Inflammatory macrophage treated with lipopolysaccharide for 1 hour (primary cell): ENCODE data around the gene STIL.
A peak's percentile ranks its signal among the peaks of the same experiment; 100 is the strongest.
"Not testable (repeated sequence)": the region's sequence is repeated elsewhere in the genome, so short reads cannot be mapped to it uniquely, and the experiment has no call there.

Experiments
- DNase-seq, 2 donors: peaks; one replicate each; pipeline ENCODE4 v3.0.0-alpha.2; 2020 to 2022

Gene STIL

DNA sequence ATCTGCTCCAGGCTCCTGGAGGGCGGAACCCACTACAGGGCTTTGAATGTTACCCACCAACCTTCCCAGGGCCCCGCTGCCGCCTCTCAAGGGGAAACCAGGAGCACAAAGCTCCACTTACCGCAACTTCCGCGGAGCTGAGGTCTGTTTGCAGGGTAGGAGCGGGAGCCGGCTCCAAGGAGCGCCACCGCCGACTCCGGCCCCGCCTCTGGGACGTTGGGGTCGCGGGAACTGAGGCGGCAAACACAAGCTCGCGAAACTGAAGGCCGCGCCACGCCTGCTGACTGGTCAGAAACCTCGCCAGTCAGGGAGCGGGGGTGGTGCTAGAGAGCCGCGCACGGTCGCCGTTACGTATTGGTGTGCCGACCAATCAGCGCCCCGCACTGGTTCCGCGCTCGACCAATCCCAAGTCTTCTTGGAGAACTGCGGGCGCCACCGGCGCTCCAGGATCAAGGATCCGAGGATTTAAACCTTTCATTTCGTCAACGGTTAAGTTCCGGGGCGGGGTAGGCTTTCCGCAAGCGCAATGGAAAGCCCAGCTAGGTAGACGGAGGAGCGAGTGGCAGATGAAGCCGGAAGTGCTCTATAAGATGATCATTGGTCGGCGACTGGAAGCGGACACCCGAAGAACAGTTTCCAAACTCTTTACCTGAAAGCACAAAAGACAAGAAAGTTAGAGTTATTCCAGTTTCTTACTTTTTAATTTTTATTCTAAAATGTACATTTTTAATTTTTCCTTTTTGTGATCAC, at the start of gene STIL:
Gene STIL, minus strand, starts transcription at position 233 of the 750 bp plus-strand sequence. CDS start 3,828 bp downstream, outside the sequence.
- peak; percentile 98 to 100 for DNase-seq

DNA sequence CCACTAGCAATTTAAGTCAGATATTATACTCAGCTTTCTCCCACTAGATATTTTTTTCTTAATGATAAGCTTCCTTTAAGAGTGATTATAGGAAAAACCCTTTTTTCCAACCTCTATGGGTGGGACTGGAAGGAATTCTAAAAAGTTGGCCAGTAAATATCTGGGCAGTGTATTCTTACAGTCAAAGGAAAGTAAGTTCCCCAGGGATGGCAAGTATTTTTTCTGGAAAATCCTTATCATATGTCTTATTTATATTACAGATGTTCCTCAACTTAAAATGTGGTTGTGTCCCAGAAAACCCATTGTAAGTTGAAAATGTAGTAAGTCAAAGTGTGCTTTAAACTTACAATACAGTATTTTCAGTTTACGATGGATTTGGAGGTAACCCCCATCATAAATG, 48.9 kb upstream of the STIL start:
- no peak for DNase-seq

DNA sequence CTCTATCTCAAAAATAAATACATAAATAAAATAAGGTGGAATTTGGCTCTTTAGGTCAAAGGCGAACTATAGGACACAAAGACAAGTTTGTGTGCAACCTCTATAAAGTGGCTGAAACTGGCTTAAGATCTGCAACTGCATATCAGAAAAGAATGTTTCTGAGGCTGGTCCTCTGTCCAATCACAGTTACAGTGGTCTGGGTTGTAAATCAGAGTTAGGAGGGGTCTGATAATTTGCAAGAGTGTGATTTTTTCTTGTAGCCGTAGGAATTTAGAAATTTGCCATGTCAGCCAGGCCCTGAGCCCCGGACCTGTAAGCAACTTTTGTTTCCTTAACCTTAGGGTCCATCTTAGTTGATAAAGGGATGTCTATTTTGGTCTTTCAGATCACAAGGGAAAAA, 47.4 kb upstream of the STIL start:
- no peak for DNase-seq

DNA sequence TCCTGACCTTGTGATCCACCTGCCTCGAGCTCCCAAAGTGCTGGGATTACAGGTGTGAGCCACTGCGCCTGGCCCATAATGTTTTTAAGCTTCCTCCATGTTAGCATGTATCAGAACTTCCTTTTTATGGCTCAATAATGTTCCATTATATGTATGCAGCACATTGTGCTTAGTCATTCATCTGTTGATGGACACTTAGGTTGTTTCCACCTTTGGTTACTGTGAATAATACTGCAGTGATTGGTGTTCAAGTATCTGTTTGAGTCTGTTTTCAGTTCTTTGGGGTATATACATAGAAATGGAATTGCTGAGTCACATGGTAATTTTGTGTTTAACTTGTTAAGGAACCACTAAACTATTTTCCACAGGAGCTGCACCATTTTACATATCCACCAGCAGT, 37.4 kb upstream of the STIL start:
- no peak for DNase-seq

DNA sequence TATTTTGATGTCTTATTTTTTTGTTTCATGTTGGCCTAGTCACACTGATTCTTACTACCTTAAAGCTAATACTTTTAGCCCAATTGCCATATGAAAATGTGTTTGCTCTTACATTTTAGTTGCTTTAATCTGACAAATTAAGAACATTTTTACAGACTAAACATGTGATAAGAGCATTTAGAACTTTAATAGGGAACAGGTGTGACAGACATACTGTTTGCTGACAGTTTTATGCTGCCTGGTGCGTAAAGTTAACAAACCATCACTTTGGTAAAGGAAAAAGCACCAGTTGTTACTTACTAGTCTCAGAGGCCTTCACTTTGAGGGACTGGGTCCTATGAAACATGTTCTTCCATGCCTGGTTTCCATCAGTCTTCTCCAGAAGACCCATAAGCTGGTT, 34.3 kb upstream of the STIL start:
- DNase-seq: no peak

DNA sequence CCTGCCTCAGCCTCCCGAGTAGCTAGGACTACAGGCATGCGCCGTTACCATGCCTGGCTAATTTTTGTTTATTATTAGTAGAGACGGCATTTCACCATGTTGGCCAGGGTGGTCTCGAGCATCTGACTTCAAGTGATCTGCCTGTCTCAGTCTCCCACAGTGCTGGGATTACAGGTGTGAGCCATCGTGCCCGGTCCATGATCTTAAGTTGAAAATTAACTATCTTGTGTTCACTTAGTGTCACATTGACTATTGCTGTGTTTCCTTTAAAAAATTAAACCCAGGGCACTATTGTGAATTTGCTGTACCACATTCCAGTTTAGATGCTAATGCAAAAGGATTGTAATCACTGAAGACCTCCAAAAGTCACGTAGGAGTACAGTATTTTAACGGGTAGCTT, 33.8 kb upstream of the STIL start:
- DNase-seq: no peak

DNA sequence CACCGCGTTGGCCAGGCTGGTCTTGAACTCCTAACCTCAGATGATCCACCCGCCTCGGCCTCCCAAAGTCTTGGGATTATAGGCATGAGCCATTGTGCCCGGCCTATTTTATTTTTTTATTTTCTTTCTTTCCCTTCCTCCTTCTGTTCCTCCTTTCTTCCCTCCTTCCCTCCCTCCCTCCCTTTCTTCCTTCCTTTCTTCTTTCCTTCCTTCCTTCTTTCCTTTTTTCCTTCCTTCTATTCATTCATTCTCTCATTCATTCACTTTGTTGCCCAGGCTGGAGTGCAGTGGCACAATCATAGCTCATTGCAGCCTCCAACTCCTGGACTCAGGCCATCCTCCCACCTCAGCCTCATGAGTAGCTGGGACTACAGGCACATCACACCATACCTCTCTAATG, 33.0 kb upstream of the STIL start:
- not testable (repeated sequence) for DNase-seq

DNA sequence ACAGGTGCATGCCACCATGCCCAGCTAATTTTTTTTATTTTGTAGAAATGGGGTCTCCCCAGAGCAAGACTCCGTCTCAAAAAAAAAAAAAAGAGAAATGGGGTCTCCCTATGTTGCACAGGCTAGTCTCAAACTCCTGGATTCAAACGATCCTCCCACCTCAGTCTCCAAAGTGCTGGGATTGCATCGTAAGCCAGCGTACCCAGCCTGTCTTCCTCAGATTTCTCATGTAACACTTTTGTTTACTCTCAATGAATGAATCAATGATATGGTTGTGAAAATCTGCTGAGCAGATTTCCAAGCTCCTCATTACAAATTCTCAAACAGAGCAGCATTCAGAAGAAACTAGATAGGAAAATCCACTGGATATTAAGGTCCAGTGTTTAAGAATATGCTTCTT, 26.3 kb upstream of the STIL start:
- DNase-seq: no peak

DNA sequence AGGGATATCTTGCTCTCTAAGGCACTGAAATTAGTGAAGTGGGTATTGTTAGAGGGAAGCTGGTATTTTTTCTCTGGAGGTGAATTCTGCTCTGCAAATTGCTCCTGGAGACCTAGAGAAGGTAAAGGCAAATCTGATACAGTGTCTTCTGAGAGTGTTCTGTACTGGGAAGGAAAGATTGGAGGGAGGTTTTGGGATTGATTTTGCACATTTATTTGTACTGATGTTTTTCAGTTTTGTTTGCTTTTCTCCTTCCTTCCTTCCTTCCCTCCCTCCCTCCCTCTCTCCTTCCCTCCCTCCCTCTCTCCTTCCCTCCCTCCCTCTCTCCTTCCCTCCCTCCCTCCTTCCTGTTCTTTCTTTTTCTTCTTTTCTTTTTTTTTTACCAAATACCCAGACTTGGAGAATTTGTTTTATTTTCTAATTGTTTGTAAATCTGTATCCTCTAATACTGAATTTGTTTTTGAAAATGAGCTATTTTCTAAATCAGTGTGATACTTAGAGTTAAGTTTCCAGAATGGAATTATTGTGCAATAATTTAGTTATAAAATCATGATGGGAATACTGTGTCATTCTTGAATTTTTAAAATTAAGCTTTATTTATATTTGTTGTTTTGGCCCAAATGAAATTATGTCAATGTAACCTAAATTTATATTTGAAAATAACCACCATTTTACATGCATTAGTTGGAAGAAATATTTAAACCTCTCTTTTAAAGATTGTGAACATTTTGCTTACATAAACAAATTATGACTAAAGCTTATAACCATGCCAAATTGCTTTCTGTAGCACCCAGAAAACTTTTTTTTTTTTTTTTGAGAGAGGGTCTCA, 24.5 kb upstream of the STIL start:
- no peak for DNase-seq

DNA sequence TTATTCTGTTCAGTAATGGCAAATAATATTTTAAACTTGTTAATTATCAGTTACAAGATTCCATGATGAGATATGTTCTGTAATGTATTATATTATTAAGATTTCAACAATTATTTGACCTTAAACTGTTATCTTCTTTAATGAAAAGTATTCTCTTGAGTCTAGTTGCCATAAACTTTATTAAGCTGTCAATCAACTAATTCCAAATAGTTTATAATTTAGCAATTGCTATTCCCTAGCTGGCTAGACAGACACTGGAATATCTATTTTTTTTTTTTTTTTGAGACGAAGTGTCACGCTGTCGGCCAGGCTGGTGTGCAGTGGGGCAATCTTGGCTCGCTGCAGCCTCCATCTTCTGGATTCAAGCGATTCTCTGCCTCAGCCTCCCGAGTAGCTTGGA, 23.4 kb upstream of the STIL start:
- no peak for DNase-seq

DNA sequence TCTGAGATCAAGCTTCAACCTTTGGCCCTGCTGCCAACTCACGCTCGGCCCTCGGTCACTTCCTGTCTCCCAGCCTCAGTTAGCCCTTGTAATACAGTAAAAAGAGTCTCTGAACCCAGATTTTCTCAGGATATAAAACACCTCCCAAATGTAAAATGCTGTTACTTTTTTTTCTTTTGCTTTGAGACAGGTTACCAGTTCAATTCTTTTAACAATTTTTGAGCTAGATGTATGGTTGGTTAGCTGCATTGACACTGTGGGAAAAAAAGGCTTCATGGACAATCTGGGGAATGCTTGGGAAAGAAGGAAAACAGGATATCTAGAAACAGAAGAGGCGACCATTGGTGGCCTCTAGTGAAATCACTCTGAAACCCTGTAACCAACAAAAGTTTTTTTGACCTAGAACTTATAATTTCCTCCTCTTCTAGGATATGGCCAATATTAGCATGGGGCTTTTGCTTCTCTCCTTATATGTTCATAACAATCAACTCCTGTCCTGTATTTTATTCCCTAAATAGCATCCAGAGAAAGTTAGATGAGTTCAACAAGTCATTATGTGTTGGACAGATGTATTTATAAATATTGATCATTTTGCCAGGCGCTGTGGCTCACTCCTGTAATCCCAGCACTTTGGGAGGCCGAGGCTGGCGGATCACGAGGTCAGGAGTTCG, 21.0 kb upstream of the STIL start:
- DNase-seq: no peak

DNA sequence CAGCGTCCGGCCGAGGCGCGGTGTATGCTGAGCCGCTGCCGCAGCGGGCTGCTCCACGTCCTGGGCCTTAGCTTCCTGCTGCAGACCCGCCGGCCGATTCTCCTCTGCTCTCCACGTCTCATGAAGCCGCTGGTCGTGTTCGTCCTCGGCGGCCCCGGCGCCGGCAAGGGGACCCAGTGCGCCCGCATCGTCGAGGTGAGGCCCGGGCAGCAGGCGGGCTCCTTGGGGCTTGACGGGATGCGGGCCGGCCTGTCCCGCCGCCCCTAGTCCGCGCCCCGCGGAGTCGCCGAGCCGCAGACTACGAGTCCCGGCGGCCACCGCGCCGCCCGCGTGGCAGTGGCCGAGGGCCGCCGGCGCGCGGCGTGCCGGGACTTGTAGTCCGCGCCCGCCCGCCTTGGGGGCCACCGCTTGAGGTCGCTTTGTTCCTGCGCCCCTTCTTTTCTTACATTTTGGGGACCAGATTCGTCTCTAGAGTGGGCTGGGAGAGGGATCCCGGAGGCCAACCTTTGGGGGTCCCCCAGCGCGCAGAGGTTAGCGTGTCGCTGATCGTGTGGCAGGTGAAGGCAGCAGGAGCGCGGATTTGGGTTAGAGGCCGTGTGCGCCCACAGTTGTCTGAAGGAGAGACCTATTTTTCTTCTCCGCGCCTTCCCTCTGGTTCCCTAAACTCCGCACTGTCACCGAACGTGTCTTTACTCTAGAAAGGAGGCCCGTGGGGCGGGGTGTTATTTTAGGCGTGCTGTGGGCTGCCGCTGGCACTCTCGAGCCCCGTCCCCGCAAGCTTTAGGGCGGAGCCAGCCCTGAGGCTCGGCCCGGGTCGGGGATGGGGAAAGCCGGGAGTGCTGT, 20.2 kb upstream of the STIL start:
- DNase-seq: peak; percentile 84 to 86

DNA sequence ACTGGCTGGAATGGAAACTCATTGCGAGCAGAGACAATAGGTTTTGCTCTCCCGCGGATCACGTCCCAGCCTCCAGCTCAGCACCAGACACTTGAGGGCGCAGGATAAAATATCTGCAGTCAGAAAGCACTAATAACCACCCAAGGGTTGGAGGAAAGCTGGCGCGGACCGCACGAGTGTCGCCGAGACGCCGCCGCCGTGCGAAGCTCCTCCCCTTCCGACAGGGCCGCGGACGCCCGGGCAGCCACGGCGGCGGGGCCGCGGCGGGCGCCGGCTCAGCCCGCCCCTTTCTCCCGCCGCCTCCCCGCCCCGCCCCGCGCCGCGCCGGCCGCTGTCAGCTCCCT, 19.6 kb upstream of the STIL start, which contains the start of gene CMPK1:
Gene CMPK1, plus strand, starts transcription at position 213 of the 344 bp plus-strand sequence. CDS start 156 bp downstream, outside the sequence.
- DNase-seq: peak; percentile 65 to 70

DNA sequence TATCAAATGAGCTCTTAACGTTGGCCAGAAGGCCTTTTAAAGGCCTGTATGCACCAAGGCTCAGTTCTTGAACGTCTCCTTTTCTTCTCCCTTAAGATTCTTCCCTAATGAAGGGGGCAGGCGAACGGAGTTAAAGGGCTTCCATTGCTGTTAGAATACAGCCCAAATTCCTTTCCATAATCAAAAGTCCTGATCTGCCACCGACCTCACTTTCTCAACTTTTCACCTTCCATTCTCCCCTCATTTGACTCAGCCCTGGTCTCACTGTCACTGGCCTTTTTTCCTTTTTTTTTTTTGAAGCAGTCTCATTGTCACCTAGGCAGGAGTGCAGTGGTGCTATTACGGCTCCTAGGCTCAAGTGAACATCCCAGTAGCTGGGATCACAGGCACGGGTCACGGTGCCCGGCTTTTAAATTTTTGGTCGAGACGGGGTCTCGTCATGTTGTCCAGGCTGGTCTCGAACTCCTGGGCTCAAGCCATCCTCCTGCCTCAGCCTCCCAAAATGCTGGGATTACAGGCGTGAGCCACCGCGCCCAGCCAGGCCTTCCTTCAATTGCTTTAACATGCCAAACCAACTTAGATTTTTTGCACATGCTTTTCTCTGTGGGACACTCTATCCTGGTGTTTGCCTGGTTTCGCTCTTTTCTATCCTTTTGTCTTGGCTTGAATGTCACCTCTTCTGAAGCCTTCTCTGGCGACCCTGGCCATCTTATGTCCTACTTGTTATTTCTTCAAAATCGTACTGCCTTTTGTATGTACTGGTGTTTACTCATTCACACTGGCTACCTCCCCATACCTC, 19.0 kb upstream of the STIL start:
- no peak for DNase-seq

DNA sequence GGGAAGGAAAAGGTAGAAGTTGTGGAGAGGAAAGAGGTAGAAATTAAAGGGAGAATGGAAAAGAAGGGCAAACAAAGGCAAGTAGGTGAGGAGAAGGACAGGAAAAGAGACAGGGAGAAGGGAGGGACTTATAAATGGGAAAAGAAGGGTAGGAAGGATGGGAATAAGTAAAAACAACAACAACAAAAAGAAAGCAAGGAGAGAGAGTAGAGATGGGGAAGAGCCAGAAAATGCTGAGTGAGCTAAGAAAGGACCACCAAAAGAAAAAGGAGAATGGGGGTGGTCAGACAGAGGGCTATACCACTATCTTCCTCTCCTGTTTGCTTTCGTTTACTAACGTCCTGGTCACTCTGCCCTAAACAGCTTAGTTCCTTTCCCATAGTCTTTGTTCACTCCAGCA, 17.9 kb upstream of the STIL start:
- no peak for DNase-seq

DNA sequence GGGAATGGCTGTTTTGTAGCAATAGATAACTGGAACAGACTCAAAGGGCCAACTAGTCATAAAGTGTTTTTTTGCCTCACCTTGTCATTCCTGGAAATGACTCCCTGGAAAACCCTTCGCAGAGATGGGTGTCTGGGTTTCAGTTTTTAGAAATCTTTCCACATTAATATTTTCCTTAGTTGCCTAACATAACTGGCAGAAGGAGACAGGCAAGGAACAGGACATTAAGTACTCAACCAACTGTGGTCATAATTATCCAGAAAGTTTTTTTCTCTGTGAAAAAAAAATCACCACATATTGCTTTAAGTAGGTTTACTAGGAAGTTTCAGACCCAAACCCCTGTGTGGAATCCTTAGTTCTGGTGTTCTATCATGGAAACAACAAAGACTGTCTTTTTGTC, 16.3 kb upstream of the STIL start:
- DNase-seq: no peak

DNA sequence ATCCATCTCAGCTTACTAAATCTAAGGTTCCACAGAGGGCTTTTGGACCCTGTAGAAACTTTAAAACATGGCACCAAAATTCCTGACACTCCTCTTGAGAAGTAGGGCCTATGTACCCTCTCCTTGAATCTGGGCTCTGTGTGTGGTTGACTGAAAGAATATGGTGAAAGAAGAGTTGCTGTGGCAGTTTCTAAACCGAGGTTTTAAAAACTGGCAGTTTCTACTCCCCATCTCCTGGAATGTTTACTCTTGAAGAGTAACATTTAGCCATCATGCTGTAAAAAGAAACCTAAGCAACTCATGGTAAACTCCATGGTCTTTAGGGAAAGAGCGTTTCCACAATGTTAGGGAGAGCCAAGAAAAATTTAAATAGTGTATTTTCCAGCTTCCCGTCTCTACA, 15.0 kb upstream of the STIL start:
- no peak for DNase-seq

DNA sequence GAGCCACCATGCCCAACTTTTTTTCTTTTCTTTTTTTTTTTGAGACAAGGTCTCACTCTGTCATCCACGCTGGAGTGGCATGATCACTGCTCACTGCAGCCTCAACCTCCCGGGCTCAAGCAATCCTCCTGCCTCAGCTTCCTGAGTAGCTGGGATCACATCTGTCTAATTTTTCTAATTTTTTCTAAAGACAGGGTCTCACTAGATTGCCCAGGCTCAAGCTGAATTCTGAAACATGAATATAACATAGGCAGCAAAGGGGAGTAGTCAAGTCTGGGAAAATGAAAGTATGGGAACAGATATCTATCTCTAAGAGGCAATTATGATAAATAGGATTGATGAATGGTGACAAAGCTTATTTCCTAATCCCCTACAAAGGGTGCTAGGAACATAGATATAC, 12.3 kb upstream of the STIL start:
- no peak for DNase-seq

DNA sequence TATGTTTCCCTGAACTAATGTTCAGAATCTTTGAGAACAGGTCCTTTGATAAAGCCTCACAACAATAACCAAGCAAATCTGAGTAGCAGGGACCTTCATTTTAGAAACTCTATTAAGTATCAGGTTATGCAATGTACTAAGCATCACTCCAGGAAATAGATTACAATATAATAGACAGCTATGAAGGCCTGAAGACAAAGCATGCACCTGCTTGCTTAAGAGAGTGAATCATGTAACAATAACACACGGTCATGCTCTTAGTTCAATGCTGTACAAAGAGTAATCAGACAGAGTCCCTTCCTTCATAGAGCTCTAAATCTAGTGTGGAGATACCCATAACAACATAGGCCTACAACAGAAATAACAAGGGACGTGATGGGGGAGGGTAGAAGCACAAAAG, 11.6 kb upstream of the STIL start:
- no peak for DNase-seq

DNA sequence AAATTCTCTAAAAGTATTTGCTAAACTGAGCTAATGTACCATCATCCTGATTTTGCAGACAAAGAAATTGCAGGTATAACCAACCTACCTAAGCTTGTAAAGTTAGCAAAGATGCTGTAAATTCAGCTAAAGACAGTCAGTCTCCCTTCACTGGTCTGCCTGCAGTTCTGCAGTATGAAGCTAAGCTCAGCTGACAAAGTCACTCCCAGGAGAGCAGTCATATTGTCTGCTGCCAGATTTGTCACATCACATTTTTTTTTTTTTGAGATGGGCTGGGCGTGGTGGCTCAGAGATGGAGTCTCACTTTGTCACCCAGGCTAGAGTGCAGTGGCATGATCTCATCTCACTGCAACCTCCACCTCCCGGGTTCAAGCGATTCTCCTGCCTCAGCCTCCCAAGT, 10.7 kb upstream of the STIL start:
- DNase-seq: no peak

DNA sequence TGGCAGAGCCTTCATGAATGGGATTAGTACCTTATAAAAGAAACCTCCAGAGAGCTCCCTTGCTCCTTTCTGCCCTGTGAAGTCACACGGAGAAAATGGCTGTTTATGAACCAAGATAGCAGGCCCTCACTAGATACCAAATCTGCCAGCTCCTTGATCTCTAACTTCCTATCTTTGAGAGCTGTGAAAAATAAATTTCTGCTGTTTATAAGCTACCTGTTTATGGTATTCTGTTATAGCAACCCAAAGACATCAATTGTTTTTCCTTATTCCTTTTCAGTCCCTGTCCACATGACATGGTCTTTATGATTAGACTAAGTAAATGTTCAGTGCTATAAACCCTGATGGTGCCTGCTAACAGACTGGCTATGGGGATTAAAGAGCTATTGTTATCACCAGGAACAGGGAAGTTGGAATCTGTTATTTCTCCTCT, 9.7 kb upstream of the STIL start:
- DNase-seq: no peak

DNA sequence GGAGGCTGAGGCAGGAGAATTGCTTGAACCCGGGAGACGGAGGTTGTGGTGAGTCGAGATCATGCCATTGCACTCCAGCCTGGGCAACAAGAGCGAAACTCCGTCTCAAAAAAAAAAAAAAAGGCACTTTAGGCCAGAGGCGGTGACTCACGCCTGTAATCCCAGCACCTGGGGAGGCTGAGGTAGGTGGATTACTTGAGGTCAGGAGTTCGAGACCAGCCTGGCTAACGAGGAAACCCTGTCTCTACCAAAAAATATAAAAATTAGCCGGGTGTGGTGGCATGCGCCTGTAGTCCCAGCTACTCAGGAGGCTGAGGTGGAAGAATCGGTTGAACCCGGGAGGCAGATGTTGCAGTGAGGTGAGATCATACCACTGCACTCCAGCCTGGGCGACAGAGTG, 6.0 kb upstream of the STIL start:
- DNase-seq: not testable (repeated sequence)
